ENCODE data around the gene GDA. TPM values are rescaled to one million over a fixed set of nuclear protein-coding genes. Genes with fewer than 3 reads are reported as not detected.

GDA gene
- total and polyA plus RNA-seq, 8 donors: 0.25 to 7.5 (median 3.5) TPM; not detected in 2

DNA sequence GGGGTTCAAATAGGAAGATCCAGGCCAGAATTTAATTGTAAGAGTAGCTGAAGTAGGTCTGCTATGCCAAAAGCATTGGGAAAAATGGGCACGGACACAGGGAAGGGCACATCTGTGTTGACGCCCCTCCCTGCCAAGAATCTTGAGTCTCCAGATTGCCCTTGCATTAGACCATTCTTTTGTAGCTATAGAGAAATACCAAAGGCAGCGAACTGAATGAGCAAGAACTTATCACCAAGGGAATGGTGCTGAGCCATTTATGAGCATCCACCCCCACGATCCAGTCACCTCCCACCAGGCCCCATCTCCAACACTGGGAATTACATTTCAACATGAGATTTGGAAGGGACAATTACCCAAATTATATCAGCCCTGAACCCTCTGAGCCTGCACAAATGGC, 18.0 kb upstream of the GDA start:
- peaks cover 0 to 19% (median 5%) of the 10 kb centered on the region in 4 donors for H3K4me1 ChIP-seq
- WGBS, 5 donors: 87 to 93% (median 90%) methylated on average over 4 of the region's 4 CpGs
- H3K9me3 ChIP-seq: no peaks in the 10 kb centered on the region
- no peaks in the 10 kb centered on the region for H3K27me3 ChIP-seq
- intact Hi-C loops (cut with DNase I; ENCODE audit: low total_unique reads): no loop called here
- no peak for DNase-seq
- no peak overlapping the region for H3K27ac ChIP-seq
- no peak overlapping the region for H3K4me3 ChIP-seq
- H3K36me3 ChIP-seq: no peaks in the 10 kb centered on the region
- TF ChIP-seq, protein P1, sequence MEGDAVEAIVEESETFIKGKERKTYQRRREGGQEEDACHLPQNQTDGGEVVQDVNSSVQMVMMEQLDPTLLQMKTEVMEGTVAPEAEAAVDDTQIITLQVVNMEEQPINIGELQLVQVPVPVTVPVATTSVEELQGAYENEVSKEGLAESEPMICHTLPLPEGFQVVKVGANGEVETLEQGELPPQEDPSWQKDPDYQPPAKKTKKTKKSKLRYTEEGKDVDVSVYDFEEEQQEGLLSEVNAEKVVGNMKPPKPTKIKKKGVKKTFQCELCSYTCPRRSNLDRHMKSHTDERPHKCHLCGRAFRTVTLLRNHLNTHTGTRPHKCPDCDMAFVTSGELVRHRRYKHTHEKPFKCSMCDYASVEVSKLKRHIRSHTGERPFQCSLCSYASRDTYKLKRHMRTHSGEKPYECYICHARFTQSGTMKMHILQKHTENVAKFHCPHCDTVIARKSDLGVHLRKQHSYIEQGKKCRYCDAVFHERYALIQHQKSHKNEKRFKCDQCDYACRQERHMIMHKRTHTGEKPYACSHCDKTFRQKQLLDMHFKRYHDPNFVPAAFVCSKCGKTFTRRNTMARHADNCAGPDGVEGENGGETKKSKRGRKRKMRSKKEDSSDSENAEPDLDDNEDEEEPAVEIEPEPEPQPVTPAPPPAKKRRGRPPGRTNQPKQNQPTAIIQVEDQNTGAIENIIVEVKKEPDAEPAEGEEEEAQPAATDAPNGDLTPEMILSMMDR (IDR thresholded peaks at IDR 0.05): no peak
- TF ChIP-seq POLR2AphosphoS5 (IDR thresholded peaks at IDR 0.05) (no peak), EP300 (IDR thresholded peaks at IDR 0.05) (no peak), POLR2A (IDR thresholded peaks at IDR 0.05) (no peak)

DNA sequence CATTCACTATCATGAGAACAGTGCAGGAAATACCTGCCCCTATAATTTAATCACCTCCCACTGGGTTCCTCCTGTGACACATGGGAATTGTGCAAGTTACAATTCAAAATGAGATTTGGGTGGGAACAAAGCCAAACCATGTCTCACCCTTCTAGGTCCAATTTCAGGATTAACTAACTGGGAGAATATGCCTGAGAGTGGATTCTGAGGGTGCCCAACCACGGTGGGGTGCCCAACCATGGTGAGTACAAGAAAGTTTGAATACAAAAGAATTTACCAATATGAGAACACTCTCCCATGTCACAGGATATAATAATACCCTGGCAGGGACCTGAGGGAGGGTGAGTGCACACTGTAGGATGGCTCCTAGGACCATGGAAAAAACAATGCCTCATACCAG, 17.2 kb upstream of the GDA start:
- DNase-seq: no peak
- H3K4me1 ChIP-seq: peaks cover 0 to 19% (median 5%) of the 10 kb centered on the region in 4 donors
- intact Hi-C loops (cut with DNase I; ENCODE audit: low total_unique reads): no loop called here

DNA sequence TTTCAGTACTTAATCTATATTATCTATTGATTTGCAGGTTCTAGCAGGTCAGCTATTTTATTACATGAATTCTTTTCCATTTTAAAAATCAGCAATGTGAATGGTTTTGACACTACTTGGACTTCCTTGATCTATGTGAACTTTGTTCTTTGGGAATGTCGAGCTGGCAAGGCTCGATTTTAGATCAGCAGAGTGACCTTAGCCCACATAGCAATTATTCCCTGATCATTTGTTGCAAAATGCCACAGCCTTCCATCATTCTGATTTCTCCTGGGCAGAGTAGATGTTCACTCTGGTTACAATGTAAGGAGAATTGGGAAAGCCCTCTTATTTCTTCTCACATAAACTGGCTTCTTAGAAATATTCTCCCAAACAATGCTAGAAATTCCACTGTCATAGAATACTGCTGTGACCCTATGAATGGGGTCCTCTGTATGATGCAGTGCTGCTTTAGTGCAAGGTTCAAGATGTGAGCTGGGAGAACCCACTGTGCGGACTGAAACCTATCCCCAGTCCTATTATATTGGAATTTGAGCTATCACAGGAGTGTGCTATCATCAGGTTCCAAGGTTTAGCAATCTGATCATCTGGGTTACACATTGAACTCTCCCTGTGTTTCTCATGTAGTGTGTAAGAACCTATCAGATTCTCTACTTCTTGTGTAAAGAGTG, 15.7 kb upstream of the GDA start:
- no peaks in the 10 kb centered on the region for H3K27me3 ChIP-seq
- H3K9me3 ChIP-seq: no peaks in the 10 kb centered on the region
- TF ChIP-seq POLR2A (IDR thresholded peaks at IDR 0.05): no peak
- TF ChIP-seq POLR2AphosphoS5 (IDR thresholded peaks at IDR 0.05): no peak
- no peak for TF ChIP-seq EP300 (IDR thresholded peaks at IDR 0.05)
- TF ChIP-seq, protein P1 (IDR thresholded peaks at IDR 0.05): no peak
- H3K27ac ChIP-seq: no peak overlapping the region
- no peak overlapping the region for H3K4me3 ChIP-seq
- DNase-seq: no peak
- intact Hi-C loops (cut with DNase I; ENCODE audit: low total_unique reads): no loop called here
- peaks cover 0 to 10% (median 5%) of the 10 kb centered on the region in 4 donors for H3K4me1 ChIP-seq
- WGBS, 5 donors: 51 to 61% (median 54%) methylated on average over 3 of the region's 3 CpGs
- no peaks in the 10 kb centered on the region for H3K36me3 ChIP-seq

More for the DNA sequence above, 17.2 kb upstream of the GDA start:
- Histone ChIP-seq H3K4me3 (no peak overlapping the region), H3K27ac (no peak overlapping the region), H3K27me3 (no peaks in the 10 kb centered on the region), H3K36me3 (no peaks in the 10 kb centered on the region), H3K9me3 (no peaks in the 10 kb centered on the region)
- TF ChIP-seq, protein P1 (IDR thresholded peaks at IDR 0.05): no peak
- no peak for TF ChIP-seq POLR2A (IDR thresholded peaks at IDR 0.05)
- no peak for TF ChIP-seq POLR2AphosphoS5 (IDR thresholded peaks at IDR 0.05)
- TF ChIP-seq EP300 (IDR thresholded peaks at IDR 0.05): no peak
- WGBS, 5 donors: 73 to 87% (median 86%) methylated on average over 1 of the region's 1 CpG

DNA sequence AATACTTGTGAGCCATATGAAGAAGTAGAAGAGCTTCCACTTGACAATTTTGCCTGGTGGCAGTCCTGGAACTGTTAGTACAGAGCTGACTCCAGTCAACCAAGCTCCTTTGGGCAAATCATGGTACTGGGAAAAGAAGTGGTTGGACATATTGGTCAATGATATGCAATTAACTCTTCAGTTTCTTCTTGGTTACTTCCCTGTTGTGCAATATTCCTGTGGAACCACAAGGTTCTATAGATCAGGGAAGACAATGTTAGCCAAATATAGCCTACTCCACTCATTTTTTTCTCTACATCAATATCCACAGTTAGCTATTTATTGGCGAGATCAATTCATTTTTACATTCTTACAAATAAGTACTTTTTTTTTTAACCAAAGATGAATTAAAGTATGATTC, 14.4 kb upstream of the GDA start:
- no peak overlapping the region for H3K4me3 ChIP-seq
- DNase-seq: no peak
- H3K4me1 ChIP-seq: no peaks in the 10 kb centered on the region
- no peaks in the 10 kb centered on the region for H3K36me3 ChIP-seq
- intact Hi-C loops (cut with DNase I; ENCODE audit: low total_unique reads): no loop called here
- 87 to 96% (median 95%) methylated on average over 1 of the region's 1 CpG for WGBS, 5 donors
- H3K9me3 ChIP-seq: no peaks in the 10 kb centered on the region
- TF ChIP-seq POLR2A (IDR thresholded peaks at IDR 0.05): no peak
- no peak for TF ChIP-seq POLR2AphosphoS5 (IDR thresholded peaks at IDR 0.05)
- TF ChIP-seq EP300 (IDR thresholded peaks at IDR 0.05): no peak
- TF ChIP-seq, protein P1 (IDR thresholded peaks at IDR 0.05): no peak
- H3K27ac ChIP-seq: no peak overlapping the region
- H3K27me3 ChIP-seq: no peaks in the 10 kb centered on the region
